Globus pallidus (tissue), 1 donor: ENCODE measurements around the gene JPH4.

Source experiments
- DNase-seq: peaks from one replicate; pipeline ENCODE4 v3.0.0-alpha.2; 2015; ENCODE audit warnings: low spot score

The JPH4 gene

GRCh38 chr14:23563473-23564180 is 15.0 kb downstream of the JPH4 start:
- DNase-seq = no peak

DNA sequence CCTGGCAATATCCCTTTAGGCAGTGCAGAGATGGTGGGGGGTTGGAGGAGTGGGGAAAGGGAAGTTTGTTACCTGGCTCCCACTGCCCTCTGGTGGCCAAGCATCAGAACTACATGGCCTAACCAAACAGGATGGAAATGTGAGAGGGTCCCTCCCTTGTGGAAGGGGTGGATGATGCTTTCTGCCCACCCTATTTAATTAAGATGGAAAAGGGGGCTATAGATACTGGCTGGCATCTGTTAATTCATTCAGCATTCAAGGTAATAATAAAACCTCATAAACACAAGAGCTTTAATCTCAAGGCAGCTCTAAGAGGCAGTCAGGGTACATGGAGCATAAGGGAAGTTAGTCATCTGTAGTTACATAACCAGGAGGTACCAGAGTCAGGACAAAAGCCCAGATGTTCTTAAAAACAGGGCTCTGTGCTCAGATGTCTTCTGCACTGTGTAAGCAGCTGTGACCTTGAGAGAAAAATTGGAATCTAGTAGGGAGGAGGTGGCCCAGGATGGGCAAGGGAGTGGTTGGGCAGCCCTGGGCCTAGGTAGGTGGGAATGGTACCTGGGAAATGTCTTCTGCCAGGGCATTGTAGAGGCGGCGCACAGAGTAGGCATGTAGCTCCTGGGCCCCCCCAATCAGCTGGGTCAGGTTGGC is 15.6 kb downstream of the JPH4 start:
- DNase-seq = no peak

GRCh38 chr14:23561873-23562821 is 16.4 kb downstream of the JPH4 start:
- DNase-seq = no peak

- no peak for DNase-seq
Observed at GRCh38 chr14:23561259-23561658, 17.3 kb downstream of the JPH4 start.

DNA sequence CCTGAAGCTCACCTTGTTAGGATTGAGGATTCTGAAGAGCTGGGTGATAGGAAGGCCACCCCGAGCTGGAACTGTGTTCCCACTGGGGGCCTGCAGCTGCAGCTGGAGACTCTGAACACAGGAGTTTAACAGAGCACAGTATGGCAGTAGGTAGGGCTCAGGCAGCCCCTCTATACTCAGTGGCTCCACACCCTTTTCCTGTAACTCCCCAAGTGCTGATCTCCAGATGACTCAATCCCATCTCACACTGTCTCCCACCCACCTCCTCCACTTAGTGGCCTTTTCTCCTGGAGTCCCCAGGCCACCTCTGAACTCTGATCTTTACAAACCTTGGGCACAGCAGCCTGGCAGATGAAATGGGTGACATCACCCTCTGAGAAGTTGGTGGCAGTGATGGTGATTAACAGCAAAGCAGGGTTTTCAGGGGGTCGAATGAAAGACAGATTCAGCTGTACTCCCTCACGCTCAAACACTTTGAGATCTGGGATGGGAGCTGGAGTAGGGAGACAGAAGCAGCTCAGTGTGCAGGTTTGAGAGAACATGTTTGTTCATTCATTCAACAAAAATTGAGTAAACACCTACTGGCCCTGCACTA is 18.6 kb downstream of the JPH4 start:
- DNase-seq = no peak

- peak; percentile 55 for DNase-seq
Observed at GRCh38 chr14:23559010-23559925, 19.3 kb downstream of the JPH4 start.

DNA sequence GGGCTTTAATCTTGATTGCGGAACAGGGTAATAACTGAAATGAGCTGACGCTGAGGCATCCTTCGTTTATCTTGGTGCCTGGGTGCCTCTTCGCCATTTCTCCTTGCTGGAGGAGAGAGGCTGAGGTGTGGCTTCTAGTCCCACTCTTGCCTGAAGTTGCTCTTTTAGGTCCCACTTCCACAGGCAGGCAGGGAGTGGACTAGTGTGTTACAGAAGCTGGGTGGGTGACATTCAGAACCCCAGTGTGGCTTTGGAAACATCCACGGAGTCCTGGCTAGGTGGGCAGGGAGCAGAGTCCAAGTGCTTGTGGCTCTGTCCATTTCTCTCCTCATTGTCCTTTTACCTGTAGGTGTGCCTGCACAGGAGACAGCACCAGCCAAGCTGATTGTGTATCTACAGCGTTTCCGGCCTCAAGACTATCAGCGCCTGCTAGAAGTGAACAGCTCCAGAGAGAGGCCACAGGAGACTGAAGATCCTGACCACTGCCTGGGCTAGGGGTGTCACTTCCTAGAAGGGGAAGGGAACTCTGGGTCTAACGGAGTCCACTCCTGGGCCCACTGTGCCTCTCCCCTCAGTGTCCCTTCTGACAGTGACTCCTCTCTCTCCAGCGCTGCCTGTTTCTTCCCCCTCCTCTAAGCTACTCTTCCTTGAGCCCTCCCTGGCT is 20.1 kb downstream of the JPH4 start:
- DNase-seq = no peak

- no peak for DNase-seq
Observed at GRCh38 chr14:23557946-23558345, 20.6 kb downstream of the JPH4 start.

DNA sequence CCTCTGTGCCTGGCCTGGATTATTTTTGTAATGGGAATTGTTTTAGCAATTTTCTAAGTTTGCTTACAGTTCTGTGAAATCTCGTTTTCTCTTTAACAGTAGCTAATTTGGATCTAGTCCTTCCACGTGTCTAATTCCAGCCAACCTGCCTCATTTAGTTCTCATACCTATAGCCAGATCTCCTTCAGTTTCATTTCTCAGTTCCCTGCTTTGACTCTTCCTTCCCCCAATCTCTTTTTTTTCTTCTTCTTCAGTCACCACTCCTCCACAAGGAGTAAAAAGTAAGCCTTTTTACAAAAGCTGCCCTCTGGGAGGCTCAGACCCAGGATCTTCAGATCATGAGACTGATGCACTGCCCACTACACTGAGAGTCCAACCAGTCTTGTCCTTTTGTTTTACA is 21.1 kb downstream of the JPH4 start:
- no peak for DNase-seq

DNA sequence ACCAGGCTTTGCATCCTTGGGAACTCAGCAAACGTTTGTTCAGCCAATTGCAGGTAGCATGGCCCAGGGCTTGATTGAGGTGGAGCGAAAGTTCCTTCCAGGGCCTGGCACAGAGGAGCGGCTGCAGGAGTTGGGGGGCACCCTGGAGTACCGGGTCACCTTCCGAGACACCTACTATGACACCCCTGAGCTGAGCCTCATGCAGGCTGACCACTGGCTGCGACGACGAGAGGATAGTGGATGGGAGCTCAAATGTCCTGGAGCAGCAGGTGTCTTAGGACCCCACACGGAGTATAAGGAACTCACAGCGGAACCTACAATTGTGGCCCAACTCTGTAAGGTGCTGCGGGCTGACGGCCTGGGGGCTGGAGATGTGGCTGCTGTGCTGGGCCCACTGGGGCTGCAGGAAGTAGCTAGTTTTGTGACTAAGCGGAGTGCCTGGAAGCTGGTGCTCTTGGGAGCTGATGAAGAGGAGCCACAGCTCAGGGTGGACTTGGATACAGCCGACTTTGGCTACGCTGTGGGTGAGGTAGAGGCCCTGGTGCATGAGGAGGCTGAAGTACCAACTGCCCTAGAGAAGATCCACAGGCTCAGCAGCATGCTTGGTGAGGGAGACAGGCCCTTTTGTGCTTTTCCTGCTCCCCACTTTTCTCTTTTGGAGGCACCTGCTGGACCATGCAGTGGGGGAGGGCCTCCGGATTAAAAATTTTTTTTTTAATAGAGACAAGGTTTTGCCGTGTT is 21.7 kb downstream of the JPH4 start:
- DNase-seq = no peak

- DNase-seq = peak; percentile 92
Observed at GRCh38 chr14:23555882-23556699, 22.5 kb downstream of the JPH4 start, which contains the start of gene THTPA. Gene THTPA (plus strand): TSS chr14:23556271. CDS start chr14:23556758, 487 bp downstream.

GRCh38 chr14:23555533-23555881 is 23.1 kb downstream of the JPH4 start:
- no peak for DNase-seq

GRCh38 chr14:23551266-23552028 is 27.1 kb downstream of the JPH4 start, which contains the start of gene ZFHX2:
Gene ZFHX2 (minus strand): TSS chr14:23551765. CDS start chr14:23535325, 16,440 bp downstream.
- peak; percentile 89 for DNase-seq

DNA sequence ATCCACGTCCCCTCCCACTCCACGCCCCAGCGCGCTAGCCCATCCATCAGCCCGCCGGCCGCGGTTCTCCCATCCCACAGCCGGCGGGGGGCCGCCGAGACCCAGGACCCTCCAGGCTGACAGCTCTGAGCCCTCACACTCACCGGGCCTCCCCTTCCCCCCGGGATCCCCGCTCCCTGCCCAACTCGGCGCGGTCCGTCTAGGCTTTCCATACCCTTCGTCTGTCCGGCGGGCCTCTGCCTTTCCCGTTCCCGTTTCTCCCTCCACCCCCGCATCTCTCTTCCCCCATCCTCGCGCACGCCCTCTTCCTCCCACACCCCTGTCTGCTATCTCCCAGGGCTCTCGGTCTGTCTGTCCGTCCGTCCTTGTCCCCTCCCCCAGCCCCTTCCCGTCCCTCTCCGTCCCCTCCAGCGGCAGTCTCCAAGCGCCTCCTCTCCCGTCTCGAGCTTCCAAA is 27.8 kb downstream of the JPH4 start:
- no peak for DNase-seq

DNA sequence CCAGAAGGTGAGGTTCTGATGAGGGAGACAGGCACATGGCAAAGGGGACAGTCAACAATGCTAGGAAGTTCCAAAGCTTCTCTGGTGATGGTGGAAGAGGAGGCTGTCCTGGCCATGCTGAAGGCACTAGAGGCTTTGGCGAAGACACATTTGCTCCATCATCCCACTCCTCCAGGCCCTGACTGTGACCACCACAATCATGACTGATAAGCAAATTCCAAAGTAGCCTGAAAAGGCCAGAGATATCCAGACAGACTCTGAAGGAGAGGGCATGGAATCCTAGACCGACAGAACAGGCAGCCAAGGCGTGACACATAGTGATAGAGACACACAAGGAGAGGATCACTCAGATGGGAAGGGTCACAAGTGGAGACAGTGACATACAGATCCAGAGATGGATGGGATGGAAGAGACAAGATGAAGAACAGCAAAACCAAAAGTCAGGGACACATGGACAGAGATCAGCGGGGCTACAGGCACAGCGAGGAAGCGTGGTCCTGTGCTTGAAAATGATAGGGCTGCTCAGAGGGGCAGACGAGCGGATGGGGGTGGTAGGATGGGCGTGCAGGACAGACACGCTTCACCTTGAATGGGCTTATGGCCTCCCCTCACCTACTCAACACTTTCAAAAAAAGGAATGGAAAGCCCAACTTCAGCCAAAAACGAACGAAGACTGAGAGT is 28.3 kb downstream of the JPH4 start:
- DNase-seq = no peak

DNA sequence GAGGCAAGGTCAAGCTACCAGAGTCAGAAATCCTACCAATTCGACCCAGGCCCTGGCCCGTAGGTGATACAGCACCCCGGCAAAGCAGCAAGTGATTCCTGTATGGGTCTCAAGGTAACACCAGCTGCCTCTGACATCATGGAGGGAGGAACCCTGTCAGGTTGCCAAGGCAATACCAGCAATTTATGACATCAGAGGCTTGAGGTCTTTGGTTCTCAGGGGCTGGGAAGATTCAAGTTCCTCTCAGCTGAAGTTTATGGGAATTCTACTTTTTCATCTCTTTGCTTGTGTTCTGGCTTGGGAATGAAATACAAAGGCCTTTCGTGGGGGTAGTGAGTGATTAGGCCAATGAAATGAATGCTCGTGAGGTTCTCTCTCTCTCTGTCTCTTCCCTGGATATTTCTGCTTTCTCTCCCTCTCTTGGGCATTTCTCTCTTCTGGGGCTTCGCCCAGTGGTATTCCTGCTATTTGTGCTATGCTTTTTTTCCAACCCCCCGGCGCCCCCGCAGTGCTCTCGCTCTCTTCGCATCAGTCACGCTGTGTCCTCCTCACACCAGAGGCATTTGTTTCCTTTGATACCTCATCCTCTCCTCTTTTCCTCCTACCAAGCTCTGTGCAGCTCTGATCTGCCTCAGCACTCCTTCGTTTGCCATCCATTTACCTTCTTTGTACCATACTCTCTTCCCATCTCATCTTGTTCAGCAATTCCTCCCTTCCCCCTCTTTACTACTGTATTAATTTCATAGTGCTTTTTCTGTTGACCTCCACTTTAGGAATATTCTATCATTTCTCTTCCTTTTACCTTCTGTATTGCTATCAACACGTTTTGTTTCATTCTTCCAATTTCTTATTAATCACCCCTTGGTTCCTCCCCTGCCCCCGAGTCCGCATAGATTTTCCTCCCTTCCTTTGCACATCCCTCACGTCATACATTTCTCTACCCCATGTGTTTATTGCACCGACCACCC is 30.0 kb downstream of the JPH4 start:
- no peak for DNase-seq
